Urinary bladder (tissue), 4 donors: ENCODE results near the gene TMEM131L. TPM values are rescaled to one million over a fixed set of nuclear protein-coding genes. Genes with fewer than 3 reads are reported as not detected.

Experiments
- DNase-seq: peaks from one replicate; pipeline ENCODE4 v3.0.0-alpha.2; 2015; ENCODE audit errors: extremely low spot score
- H3K27ac ChIP-seq: one replicate; pipeline ENCODE4 v1.5.1; 2013; ENCODE audit warnings: low read depth, mild to moderate bottlenecking, moderate library complexity
- H3K36me3 ChIP-seq: one replicate; pipeline ENCODE4 v1.6.1; 2013; ENCODE audit warnings: mild to moderate bottlenecking, moderate library complexity; ENCODE audit not compliant: insufficient read depth
- H3K4me1 ChIP-seq: one replicate; pipeline ENCODE4 v1.6.1; 2013; ENCODE audit warnings: mild to moderate bottlenecking, moderate library complexity; ENCODE audit not compliant: insufficient read depth
- H3K4me3 ChIP-seq: one replicate; pipeline ENCODE4 v1.5.1; 2013; ENCODE audit warnings: low read depth, low read length
- WGBS: extraction: QIAGEN DNeasy Blood & Tissue Kit; methylation state at CpG from one replicate; pipeline ENCODE4 v1.1.7; 2013; 5-methylcytosine and 5-hydroxymethylcytosine counted together
- polyA plus RNA-seq: library from polyadenylated mRNA; stranded (reverse); fragments of 200-250 nt; gene quantifications from one replicate; pipeline ENCODE4 v1.2.3, GENCODE V29; 2013
- total RNA-seq: library from RNA; depleted of rRNA; stranded (reverse); fragments of >200 nt; gene quantifications from one replicate; pipeline ENCODE4 v1.2.3, GENCODE V29; 2014
- donor health status: healthy with polysubstance abuse.
- donor health status: healthy.

The TMEM131L gene
- total and polyA plus RNA-seq, 2 donors, result 9.6 to 70.0 TPM

DNA sequence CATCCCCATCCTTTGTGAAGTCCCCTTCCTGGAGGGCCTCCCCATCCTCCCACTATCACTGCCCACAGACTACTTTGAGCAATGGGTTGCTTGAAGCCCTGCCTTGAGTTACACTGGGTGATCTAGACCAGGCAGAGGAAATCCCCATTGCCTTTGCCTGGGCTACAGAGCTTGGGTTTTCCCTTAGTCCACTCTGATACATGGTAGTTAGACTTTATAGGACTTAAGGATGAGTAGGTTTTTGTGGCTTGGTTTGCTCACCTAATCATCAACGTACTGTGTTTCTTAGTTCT, 56.6 kb downstream of the TMEM131L start:
- no peak for DNase-seq
- H3K4me1 ChIP-seq, result no peaks in the 10 kb centered on the region
- no peaks in the 10 kb centered on the region for H3K36me3 ChIP-seq
- WGBS, result 76% methylated on average over 1 of the region's 1 CpG
- H3K27ac ChIP-seq, result no peak overlapping the region
- no peak overlapping the region for H3K4me3 ChIP-seq

DNA sequence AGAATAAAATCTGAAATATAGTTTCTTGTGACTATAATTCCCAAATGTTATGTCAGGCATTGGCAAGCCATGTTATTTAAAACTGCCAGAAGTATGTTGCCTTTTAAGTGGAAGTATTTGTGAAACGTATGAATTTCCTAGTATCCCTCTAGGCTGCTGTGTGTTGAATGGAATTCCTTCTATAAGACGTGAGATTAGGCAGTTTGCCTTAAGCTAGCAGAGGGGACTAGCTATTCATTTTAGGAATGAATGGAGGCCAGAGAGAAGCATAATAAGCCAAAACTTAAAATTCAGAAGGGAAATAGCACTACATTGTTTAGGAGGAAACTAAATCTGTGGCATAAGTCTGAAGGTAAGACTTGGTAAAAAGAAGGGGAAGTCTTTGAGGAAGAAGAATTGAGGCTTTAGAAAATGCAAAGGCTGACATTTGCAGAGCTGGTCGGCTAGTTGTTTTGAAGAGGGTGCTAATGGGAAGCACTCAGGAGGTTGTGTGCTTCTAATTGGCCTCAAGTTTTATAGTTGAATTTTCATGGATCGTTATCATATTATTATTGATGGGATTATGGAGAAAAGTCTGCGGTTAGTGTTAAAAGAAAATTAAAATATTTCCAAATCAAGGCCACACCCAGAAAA, 57.1 kb downstream of the TMEM131L start:
- no peak for DNase-seq
- WGBS, result 55% methylated on average over 5 of the region's 5 CpGs
- no peaks in the 10 kb centered on the region for H3K4me1 ChIP-seq
- no peak overlapping the region for H3K4me3 ChIP-seq
- H3K36me3 ChIP-seq, result no peaks in the 10 kb centered on the region
- no peak overlapping the region for H3K27ac ChIP-seq

DNA sequence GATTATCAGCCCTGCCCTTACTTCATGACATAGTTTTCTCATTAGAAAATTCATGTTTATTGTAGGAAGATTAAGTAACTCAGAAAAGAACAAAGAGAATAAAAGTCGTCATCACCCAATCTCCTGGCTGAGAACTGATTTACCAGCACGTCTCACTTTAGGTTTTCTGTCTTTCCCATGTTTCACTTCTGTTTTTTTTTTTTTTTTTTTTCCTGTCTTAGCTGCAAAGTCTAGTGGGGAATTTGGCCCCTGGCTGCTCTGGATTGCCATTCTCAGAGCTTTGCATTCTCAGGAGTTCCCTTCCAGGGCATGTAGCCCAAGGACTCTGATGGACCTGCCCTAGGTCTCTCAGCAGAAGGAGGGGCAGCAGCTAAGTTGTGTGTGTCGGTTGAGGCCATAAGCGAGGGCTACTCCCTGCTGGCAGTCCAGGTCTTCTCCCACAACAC, 57.8 kb downstream of the TMEM131L start:
- Histone ChIP-seq H3K36me3 (no peaks in the 10 kb centered on the region), H3K4me1 (no peaks in the 10 kb centered on the region), H3K27ac (no peak overlapping the region), H3K4me3 (no peak overlapping the region)
- WGBS, result 44% methylated on average over 4 of the region's 4 CpGs
- no peak for DNase-seq

DNA sequence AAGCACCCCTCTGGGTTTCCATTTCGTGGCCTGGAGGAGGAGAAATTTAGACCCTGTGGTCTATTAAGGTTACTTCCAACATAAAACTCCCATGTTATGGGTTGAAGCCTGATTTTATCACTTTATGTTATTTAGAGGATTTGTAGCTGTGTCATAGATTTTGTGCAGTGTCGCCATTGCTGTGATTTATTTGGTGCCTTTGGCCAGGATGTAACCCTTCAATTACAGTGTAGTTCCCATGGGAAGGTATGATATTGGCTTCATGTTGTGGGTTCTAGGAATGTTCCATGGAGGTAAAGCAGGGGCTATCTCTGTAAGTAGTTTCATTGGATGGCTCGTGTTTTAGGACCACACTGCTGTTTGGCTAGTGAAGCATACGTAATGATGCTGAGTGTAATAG, 58.5 kb downstream of the TMEM131L start:
- Histone ChIP-seq H3K27ac (no peak overlapping the region), H3K36me3 (no peaks in the 10 kb centered on the region), H3K4me1 (no peaks in the 10 kb centered on the region), H3K4me3 (no peak overlapping the region)
- no peak for DNase-seq
- 80% methylated on average over 4 of the region's 4 CpGs for WGBS

DNA sequence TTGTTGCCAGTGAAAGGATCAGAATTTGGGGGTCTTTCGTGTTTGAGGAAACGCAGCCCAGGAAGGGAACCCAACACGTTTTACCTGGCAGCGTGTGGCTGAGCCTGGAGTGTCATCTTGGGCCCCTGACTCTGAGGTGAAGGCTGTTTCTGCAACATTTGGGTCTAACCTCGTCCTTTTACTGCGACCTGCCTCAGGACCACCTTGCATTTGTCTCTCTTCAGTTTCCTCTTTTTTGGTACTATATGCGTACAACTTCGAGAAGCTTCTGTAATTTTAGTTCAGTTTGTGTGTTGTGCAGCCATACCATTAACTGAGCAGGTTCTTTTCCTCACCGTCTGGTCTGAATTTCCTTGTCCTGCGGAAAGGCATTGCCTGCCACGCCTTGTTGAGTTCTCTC, 61.5 kb downstream of the TMEM131L start:
- no peaks in the 10 kb centered on the region for H3K36me3 ChIP-seq
- no peak overlapping the region for H3K4me3 ChIP-seq
- DNase-seq, result no peak
- WGBS, result 91% methylated on average over 11 of the region's 11 CpGs
- H3K4me1 ChIP-seq, result no peaks in the 10 kb centered on the region
- no peak overlapping the region for H3K27ac ChIP-seq

DNA sequence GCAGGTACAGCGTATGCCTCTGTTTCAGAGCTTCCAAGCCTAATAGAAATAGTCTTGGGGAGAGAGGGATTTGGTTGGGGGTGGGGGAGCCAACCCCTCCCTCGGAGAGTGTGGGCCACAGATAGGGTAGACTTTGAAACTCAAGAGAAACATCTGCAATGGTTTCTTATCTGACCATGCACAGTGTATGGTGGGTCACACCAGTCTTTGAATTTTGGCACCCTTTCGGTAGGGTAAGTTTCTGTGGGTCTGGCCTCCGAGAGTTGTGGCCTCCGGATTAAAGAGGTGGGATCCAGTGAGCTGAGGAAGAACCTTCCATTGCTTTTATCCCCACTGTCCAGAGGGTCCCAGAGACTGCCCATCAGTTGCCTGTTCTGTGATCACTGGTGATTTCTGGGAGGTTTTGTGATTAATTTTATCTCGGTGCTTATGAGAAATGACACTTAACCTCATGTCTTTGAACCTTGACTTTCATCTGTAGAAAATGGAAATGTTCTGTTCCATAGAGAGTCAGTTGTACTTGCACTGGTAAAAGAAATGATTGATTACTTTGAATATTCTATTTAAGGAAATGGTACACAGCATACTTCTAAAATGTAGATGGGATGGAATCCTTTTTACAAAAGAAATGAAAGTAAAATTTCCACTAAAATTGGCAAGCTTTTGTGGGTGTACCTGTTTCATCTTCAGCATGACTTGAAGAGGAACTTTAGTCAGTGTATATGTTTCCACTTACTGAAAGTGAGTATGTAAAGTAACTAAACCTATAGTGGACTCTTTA, 62.7 kb downstream of the TMEM131L start:
- Histone ChIP-seq H3K4me1 (no peaks in the 10 kb centered on the region), H3K36me3 (no peaks in the 10 kb centered on the region), H3K27ac (no peak overlapping the region), H3K4me3 (no peak overlapping the region)
- WGBS, result 85% methylated on average over 6 of the region's 6 CpGs
- DNase-seq, result no peak

DNA sequence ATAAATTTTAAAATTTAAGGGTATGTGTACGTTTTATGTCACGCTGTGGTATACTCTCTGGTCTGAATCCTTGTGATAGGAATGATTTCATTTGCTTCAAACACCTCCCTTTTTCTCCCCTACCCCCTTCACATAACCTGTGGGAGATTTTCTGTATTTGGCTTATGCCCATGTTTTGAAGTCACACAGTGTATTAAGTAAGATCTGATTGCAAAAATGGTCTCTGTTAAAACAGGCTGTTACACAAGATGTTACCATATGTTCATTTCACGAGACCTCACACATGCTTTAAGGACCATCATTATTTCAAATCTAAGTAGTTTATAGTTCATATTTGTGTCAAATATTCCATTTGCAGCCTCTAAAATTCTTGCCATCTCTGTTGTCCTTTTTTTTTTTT, 63.5 kb downstream of the TMEM131L start:
- H3K4me3 ChIP-seq, result no peak overlapping the region
- WGBS, result 84% methylated on average over 3 of the region's 3 CpGs
- H3K36me3 ChIP-seq, result no peaks in the 10 kb centered on the region
- H3K4me1 ChIP-seq, result no peaks in the 10 kb centered on the region
- no peak for DNase-seq
- H3K27ac ChIP-seq, result no peak overlapping the region

DNA sequence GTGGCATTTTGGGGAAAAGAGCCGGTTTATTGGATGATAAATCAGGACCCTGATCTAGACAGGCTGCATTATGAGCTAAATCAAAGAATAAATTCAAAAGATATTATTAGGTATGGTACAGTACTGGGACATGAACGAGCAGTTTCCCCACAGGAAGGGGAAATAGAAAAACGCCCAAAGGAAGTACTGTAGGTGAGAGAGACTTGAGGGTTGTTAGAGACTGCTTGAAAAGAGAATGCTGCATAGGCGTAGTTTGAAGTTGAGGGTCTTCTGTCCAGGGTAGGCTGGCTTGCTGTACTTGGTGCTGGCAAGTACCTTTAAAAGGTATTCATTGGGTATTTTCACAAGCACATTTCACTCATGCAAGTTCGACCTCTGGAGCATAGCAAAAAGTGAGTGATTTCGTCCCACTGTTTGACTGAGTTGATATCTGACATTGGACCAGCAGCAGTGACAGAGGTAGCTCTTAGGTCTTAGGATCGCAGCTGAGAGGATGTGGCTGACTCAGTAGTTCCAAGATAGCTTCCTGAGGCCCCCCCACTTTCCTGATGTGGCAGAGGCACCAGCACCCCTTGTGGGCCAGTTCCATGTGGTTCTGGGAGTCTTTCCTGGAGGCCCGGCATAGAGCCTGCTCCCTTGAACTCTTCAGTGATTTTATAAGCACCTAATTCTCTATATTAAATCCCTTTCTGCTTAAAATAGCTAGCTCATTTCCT, 64.3 kb downstream of the TMEM131L start:
- no peaks in the 10 kb centered on the region for H3K4me1 ChIP-seq
- DNase-seq, result no peak
- no peak overlapping the region for H3K4me3 ChIP-seq
- H3K27ac ChIP-seq, result no peak overlapping the region
- no peaks in the 10 kb centered on the region for H3K36me3 ChIP-seq
- 60% methylated on average over 8 of the region's 8 CpGs for WGBS

DNA sequence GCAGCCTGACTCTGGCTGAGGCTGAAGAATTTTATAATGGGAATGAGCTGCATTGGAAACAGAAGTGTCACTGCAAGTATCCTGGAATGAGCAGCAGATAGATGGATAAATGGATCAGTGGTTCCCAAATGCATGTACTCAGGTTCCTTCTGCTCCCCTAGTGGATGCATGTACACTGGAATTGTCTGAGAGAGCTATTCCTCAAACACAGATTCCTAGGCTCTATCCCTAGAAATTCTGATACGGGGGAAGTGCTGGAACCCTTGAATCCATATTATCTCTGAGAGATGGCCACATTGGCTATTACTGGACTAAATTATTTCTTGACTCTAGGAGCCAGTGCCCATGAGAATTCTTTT, 64.8 kb downstream of the TMEM131L start:
- peaks cover under 1% of the 10 kb centered on the region for H3K4me1 ChIP-seq
- no peak overlapping the region for H3K4me3 ChIP-seq
- WGBS, result 63% methylated on average over 1 of the region's 1 CpG
- no peak for DNase-seq
- no peak overlapping the region for H3K27ac ChIP-seq
- H3K36me3 ChIP-seq, result no peaks in the 10 kb centered on the region

DNA sequence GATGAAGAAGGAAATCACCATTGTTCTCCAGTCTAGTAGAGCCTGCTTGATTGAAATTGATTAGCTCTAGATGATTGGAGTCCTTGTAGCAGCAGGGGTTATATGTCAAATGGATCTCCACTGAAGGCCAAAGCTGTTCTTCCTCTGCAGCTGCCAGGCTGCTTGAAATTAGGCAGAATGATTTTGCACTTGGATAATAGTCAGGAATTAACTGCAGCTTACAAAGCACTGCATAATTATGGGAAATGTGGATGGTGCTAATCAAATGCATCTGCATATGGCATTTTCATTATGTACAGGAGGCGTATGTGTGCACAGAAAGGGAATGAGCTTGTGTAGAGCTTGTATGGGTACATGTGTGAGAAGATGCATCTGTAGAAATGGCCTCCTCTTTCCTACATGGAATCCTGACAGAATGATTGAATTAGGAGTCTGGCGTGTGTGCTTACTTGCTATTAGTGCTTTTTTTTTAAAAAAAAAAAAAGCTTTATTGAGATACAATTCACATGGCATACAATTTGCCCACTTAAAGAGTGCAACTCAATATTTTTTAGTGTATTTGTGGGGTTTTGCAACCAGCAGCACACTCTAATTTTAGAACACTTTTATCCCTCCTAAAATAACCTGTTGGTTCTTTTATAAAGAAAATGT, 65.9 kb downstream of the TMEM131L start:
- Histone ChIP-seq H3K4me3 (no peak overlapping the region), H3K36me3 (no peaks in the 10 kb centered on the region), H3K27ac (no peak overlapping the region), H3K4me1 (peaks cover 2% of the 10 kb centered on the region)
- 81% methylated on average over 2 of the region's 2 CpGs for WGBS
- no peak for DNase-seq

DNA sequence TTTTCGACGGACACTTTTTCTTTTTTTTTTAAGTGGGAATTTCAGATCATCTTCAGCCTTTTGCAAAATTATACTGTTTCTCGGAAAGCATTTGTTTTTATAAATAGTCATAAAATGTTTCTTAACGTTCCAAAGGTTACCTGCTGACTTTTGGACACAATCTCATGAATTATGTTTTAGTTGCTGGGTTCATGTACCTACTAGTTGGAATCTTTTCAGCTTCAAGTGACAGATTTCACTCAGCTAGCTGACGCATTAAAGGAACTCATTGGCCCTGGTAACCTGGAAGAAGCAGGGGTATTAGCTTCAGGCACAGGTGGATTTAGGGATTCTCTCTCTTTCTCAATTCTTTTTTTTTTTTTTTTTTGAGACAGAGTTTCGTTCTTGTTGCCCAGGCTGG, 66.5 kb downstream of the TMEM131L start:
- no peaks in the 10 kb centered on the region for H3K36me3 ChIP-seq
- no peak overlapping the region for H3K27ac ChIP-seq
- no peak overlapping the region for H3K4me3 ChIP-seq
- peaks cover 2% of the 10 kb centered on the region for H3K4me1 ChIP-seq
- 80% methylated on average over 6 of the region's 6 CpGs for WGBS
- DNase-seq, result no peak

DNA sequence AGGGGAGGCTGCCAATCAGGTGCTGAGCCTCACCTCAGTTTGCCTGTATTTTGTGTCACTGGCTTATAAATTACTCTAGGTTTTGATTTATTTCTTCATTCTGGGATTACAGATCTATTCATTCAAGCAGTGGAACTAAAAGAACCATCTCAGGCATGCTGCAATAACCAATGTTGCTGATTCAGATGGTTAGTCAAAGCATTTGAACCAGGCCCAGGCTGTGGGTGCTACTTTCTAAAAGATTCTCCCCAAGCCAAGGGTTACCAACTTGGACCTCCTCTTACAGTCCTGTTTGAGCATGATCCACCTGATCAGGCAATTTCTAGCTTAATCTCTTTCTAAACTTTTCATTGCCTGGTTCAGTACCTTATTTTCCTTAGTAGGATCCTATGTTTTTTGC, 67.2 kb downstream of the TMEM131L start:
- H3K4me3 ChIP-seq, result no peak overlapping the region
- no peaks in the 10 kb centered on the region for H3K36me3 ChIP-seq
- no peak for DNase-seq
- no peak overlapping the region for H3K27ac ChIP-seq
- peaks cover 2% of the 10 kb centered on the region for H3K4me1 ChIP-seq

DNA sequence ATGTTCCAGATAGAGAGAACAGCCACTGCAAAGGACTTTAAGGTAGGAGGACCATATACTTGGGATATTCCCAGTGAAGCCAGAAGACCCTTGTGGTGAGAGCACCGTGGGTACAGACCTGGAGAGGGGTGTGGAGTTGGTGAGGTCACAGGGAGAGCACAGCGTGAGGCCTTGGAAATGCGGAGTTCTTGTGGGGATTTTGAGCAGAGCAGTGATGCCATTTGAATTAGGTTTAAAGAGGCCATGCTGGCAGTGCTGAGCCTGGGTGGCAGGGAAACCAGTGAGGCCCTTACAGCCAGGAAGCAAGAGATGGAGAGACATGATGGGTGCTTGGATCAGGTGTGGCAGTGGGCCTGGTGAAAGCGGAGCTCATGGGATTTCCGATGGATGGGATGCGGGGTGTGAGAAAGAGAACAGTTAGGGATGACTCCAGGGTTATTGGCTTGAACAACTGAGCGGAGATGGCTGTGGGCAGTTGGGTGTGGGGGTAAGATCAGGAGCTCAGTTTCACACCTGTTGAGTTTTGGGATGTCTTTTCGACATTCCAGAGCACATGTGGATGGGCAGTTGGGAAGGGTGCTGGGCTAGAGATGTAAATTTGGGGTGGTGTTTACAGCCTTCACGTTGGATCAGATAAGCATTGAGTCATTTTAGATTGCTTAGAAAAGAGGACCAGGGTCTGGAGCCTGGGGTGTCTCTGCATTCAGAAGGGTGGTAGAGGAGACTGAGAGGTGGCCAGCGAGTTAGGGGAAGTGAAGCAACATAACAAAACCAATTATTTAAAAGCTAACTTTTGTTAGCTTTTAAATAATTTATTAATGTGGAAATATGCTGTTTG, 68.9 kb downstream of the TMEM131L start:
- no peak for DNase-seq
- peaks cover 2% of the 10 kb centered on the region for H3K4me1 ChIP-seq
- WGBS, result 86% methylated on average over 10 of the region's 10 CpGs
- H3K27ac ChIP-seq, result no peak overlapping the region
- no peaks in the 10 kb centered on the region for H3K36me3 ChIP-seq
- H3K4me3 ChIP-seq, result no peak overlapping the region
